Measurements from ENCODE around the gene OBSCN.

OBSCN gene

DNA sequence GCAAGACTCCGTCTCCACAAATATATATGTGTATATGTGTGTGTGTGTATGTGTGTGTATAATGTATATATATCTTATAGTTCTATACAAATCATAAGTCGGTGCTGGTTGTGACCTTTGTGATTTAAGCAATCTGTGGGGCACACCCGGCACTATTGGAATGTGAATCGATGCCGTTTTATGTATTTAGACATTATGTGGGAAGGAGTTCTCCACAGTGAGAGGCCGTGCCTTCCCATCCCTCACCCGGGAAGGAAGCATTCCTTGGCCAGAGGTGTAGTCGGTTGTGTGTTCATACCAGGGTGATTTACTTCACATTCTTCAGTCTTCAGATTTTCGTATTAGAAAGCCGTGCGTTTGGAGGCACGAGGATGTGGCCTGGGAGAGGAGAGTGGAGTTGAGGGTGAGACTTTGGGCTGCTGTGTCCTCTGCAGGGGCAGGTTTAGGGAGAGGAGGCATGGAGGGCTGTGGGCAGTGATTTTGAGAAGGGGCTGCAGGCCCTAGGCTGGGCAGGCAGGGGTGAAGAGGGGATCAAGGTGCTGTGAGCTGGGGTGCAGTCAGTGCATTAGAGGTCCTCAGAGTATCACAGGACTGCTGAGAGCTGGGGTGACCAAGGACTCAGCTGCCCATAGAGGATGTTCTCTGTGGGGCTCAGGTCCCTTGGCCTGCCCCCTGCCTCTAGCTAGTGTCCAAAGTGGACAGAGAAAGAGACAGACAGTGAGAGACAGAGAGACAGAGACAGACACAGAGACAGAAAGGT, 141.0 kb downstream of the OBSCN start:
- no peak for DNase-seq

DNA sequence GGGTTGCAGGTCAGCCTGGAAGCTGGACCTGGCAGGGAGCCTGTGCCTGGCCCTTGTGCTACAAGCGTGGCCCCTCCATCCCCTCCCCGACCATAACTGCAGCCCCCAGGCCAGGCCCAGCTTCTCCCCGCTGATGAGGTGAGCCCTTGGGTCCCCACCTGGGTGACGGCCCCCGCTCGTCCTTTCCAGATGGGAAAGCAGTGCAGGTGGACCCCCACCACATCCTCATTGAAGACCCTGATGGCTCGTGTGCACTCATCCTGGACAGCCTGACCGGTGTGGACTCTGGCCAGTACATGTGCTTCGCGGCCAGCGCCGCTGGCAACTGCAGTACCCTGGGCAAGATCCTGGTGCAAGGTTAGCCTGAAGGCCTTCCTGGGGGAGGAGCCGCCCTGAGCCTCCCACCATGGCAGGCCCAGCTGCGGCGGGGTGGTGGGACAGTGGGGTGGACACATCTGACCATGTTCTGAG, 141.9 kb downstream of the OBSCN start:
- no peak for DNase-seq

GRCh38 chr1:228350179-228350742, 142.4 kb downstream of the OBSCN start:
- no peak for DNase-seq

DNA sequence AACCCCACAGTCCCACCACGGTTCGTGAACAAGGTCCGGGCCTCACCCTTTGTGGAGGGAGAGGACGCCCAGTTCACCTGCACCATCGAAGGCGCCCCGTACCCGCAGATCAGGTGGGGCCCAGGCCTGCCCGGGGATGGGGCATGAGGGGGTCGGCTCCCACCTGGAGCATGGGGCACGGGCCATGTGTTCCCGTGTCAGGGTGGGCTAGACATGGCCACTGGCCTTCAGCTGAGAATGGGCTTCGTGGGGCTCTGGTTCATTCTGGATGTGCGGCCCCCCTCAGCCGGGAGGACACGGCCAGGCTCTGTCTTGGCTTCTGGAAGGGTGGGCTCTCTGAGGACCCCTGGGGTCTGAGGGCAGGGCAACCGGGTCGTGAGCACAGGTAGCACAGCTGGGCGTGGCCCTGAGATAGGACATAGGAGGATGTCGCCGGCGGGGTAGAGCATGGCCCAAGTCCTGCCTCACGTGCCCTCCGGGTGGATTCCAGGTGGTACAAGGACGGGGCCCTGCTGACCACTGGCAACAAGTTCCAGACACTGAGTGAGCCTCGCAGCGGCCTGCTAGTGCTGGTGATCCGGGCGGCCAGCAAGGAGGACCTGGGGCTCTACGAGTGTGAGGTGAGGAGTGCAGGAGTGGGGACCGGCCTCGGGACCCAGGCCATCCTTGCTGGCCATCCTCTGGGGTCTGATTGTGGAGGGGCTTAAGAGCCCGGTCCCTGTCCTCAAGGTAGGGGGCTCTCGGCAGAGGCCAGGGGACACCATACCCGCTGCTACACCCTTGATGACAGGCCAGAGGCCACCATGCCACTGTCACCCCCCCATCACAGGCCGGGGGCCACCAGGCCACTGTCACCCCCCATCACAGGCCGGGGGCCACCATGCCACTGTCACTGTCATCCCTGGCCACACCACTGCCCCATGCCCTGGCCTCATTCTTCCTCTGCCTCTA, 143.3 kb downstream of the OBSCN start:
- no peak for DNase-seq

DNA sequence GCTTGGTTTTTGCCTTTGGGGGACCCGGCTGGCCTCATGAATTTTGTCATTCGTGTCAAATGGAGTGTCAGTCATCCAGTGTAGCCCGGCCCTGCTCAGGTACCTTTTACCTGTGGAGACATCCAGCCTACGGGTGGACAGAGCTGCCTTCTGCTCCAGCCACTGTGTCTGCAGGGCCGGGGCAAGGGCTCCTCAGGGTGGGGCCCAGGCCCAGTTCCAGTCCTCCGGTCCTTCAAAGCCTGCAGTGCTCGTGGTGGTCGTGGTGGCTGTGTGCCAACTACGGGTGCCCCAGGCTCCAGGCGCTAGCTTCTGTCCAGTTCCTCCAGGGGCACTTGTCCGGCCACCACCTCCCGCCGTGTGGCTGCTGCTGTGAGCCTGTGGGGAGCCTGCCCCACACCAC, 144.0 kb downstream of the OBSCN start:
- no peak for DNase-seq

GRCh38 chr1:228352677-228353481, 145.0 kb downstream of the OBSCN start:
- no peak for DNase-seq

GRCh38 chr1:228353601-228354371, 145.9 kb downstream of the OBSCN start:
- DNase-seq = no peak

DNA sequence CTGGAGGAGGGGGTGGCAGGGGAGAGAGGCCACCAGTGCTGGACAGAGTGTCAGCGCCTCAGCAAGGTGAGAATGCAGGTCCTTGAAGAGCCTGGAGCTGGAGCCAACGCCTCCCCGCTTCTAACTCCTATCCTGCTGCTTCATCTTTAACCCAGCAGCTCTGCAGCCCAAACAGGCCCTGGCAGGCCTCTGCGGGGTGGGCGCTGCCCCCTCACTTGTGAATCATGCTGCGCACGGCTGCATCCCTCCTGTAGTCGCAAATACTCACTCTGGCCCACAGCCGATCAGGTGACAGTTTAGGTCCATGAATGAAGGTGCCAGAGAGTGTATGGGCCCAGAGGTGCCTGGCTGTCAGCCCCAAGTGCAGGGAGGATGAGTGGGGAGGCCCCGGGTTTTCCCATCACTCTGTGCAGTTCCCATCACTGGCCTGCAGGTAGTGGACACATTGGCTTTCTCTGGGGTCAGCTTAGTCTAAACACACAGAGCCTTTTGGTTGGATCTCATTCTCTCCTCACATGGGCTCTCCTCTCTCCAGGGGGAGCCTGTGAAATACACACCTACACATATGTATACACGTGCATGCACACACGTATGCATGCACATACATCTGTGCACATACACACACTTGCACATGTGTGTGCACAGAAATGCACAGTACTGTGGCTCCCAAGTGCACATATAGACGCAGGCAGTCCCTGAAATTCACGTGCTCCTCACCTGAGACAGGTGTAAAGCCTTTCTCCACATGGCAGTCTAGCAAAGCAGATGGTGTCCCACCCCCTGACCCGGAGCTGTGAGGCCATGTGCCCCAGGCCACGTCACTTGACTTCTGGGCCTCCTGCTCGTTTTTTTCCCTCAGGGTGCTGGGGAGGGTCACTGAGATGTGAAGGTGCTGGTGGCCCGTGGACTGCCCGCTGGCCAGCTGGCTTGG, 146.8 kb downstream of the OBSCN start:
- DNase-seq = no peak

GRCh38 chr1:228356897-228357680, 149.2 kb downstream of the OBSCN start:
- no peak for DNase-seq

DNA sequence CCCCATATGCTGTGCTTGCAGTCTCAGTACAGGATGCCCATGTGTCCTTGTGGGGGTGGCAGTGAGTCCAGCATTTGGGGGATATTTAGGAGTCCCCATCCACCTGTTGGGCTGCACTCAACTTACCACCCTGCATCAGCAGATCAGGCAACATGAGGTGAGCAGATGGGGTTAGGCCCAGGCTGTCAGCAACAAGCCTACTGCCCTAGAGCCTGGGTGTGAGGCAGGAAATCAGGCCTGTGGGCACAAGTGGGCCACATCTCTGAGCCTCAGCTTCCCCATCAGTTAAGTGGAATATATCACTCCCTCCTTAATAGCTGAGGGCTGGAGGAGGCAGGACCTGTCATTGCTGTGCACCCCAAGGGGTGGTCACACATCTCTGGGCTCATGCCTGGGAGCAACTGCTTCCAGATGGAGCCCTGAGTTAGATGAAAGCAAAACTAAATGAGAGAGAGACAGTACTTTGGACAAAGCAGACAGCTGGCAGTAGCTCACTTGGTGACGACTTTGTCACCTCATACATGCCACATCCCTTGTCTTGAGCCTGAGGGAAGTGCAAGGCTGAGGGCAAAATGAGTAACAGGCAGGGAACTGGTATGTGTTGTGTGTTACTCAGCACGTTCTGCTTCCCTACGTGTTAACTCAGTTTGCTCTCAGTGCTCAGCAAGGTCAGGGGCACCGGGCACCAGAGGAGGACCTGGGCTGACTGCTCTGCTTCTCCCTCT, 150.4 kb downstream of the OBSCN start:
- no peak for DNase-seq

DNA sequence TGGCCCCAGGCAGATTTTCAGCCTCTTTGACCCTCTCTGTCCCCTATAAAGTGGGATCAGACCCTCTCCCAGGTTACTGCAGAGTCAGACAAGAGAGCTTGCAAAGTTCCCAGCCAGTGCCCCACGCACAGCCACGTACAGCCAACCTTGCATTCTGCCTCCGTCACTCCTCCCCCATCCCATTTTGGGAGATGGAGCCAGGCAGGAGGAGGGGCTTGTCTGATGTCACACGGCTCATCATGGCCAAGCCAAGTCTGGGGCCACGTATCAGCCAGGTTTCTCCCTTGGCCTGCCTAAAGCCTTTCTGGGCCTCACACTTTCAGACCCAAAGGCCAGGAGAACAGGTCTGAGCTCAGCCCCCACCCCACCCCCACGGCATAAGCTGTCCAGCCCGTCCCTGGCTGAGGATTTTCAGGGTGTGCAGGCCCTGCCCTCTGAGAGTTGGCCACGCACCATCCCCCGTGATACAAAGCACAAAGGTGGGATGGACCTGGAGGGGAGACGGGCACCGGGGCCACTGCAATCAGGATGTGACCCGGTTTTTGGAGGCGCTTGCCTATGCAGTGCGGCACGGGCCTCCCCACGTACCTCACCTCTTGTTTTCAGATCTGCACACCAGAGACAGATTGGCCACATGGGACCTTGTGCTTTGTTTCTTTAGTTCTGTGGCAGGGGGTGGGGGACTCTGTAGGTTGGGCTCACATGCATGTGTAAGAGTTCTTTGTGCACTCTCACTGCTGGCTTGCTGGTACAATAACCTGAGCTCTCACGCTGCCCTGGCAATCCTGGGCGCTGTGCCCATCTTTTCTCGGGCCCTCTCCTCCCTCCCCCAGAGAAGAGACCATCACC, 151.1 kb downstream of the OBSCN start:
- DNase-seq = no peak

- no peak for DNase-seq
These were observed 152.0 kb downstream of the OBSCN start for GRCh38 chr1:228359613-228360532.

DNA sequence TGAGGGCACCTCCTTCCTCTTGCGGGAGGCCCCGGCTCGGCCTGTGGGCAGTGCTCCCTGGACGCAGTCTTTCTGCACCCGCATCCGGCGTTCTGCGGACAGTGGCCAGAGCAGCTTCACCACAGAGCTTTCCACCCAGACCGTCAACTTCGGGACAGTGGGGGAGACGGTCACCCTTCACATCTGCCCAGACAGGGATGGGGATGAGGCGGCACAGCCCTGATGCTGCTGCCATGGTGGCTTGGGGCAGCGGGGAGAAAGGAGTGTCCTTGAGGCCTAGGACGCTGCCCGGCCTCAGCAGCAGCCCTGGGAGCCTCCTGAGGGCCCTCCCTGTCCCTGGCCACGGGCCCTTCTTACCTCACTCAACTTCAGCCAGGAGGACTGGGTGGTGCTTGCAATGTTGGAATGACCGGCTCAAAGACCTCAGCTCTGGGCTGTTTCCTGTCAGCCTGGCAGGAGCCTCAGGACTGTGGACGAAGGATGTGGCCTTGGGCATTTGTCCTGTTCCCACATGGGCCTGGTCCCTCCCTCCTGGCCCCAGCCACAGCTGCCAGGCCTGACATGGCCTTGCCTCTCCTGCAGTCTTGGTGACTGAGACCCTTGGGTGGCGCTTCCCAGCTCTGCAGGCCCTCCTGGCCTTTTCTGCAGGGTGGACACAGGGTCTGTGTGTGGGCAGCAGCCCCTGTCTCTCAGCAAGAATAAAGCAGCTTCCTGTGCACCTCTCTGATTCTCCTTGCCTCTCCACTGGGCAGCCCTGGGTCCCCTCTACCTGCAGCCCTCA, 152.9 kb downstream of the OBSCN start:
- no peak for DNase-seq

GRCh38 chr1:228361314-228362140, 153.7 kb downstream of the OBSCN start:
- DNase-seq = no peak

Measured in midbrain (tissue), 1 donor.